Measurements from ENCODE around the gene DOCK7.
A peak's percentile ranks its signal among the peaks of the same experiment; 100 is the strongest.
"Not testable (repeated sequence)": the region's sequence is repeated elsewhere in the genome, so short reads cannot be mapped to it uniquely, and the experiment has no call there.

The DOCK7 gene

DNA sequence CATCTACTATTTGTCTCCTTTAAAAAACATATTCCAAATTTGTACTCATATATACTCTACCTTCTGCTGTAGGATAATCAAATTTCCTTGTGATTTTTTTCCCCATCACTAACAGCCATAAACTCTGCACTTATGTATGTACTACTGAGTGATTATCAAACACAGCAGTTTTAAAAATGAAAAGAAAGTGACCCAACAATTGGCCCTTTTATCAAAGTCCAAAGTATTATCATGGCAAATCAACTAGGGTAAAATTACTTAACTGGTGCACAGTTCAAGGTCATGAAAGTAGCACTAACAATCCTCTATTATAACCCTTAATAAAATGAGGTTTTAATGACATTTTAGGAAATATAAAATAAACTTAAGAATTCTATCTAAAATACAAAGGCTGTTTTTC lies 79.3 kb downstream of the DOCK7 start:
- no peak for DNase-seq

- DNase-seq = no peak
Measured at GRCh38 chr1:62601457-62601856, 86.7 kb downstream of the DOCK7 start.

DNA sequence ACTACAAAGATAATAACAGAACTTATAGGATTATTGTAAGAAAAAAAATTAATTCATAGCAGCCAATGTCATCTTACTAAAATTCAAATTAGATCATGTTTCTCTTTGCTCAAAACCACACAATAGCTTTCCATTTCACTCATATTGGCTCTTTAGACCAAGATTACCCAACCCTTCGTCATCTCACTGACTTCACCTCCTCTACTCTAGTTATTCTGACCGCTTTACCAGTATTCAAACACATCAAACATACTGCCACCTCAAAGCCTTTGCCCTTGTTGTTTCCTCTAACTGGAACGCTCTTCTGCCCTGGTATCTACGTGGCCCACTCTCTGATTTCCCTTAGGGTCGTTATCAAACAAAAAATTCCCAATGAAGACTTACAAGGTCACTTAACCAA lies 89.1 kb downstream of the DOCK7 start:
- no peak for DNase-seq

DNA sequence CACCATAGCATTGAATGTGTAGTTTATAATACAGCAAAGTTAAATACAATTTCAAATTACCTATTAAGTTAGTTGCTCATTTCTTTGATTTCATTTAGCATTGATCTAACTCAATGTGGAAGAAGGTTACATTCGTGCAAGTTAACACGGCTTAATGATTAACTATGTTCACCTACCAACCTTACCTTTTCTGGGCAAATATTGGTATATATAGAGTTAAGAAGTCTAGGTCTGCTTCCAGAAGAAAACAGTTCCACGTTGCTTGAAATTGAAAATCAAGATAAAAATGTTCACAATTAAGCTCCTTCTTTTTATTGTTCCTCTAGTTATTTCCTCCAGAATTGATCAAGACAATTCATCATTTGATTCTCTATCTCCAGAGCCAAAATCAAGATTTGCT lies 90.9 kb downstream of the DOCK7 start, which contains the start of gene ANGPTL3:
Gene ANGPTL3, plus strand, starts transcription at position 240 of the 400 bp plus-strand sequence. Its CDS starts 47 bp downstream, at position 287.
- DNase-seq = no peak

GRCh38 chr1:62595647-62596046 lies 92.5 kb downstream of the DOCK7 start:
- DNase-seq = no peak

GRCh38 chr1:62593825-62594394 lies 94.3 kb downstream of the DOCK7 start:
- DNase-seq = no peak

GRCh38 chr1:62590970-62591368 lies 97.2 kb downstream of the DOCK7 start:
- DNase-seq = no peak

DNA sequence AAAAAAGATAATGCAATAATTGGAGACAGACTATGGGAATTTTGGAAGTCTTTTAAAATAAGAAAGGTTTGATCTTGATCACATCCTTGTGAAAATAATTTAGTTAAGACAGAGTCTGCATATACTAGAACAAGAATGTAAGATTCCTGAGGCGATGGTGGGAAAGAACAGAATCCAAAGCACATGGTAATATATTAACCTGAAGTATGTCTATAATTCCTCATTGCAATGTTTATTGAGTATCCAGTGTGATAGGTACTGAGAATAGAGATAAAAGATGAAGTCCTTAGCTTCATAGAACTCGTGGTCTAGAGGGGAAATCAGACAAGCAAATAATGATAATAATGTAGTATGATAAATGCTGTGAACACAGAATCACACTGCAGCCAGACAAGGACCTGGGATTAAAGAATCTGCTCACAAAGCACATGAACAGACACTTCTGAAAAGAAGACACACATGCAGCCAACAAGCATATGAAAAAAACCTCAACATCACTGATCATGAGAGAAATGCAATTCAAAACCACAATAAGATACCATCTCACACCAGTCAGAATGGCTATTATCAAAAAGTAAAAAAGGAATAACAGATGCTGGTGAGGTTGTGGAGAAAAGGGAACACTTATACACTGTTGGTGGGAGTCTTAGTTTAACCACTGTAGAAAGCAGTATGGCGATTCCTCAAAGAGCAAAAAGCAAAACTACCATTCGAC lies 97.8 kb downstream of the DOCK7 start:
- no peak for DNase-seq

DNA sequence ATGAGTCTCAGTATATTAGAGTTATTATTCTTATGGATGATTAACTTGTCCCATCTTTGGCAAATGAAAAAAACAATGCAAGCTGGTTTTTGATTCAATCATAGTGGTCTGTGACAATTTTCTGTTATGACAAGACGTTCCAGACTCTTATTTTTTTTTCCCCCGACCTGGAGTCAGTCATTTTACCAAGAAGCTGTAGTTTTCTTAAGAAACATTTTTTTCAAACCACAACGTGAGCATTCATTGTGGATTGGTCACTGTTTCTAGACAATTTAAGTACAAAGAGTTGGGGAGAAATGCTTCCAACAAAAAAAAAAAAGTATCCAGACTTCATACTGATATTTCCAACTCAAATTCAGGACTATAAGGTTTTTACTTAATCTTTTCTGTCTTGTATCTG lies 98.9 kb downstream of the DOCK7 start:
- DNase-seq = no peak

DNA sequence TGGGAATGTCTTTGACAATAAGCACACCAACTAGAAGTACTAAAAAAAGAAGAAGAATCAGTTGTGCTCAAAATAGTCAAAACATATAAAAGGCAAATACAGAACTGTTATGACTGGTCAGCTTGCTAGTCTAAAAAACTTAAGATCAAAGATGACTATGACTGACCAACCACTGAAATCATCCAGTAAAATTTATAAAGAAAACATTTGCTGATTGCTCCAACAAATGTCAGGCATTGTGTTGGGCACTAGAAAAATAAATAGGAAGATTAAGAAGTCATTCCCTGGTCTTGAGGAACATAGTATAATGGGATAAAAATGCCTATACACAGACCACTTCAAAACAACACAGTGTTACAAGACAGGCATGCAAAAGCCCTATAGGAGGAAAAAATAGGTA lies 100.2 kb downstream of the DOCK7 start:
- no peak for DNase-seq

GRCh38 chr1:62585469-62586155 lies 102.6 kb downstream of the DOCK7 start:
- peak; percentile 19 for DNase-seq

- DNase-seq = no peak
Measured at GRCh38 chr1:62573675-62574074, 114.5 kb downstream of the DOCK7 start.

DNA sequence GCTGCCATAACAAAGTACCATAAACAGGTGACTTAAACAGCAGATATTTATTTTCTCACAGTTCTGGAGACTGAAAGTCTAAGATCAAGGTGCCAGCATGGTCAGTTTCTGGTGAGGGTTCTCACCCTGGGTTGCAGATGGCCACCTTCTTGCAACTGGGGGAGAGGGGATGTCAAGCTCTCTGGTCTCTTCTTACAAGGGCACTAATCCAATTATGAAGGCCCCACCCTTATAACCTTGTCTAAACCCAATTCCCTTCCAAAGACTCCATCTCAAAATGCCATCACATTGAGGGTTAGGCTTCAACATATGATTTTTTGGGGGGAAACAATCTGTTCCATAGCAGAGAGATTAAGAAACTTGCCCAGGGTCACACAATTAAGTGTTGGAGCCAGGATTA lies 115.7 kb downstream of the DOCK7 start:
- DNase-seq = no peak

DNA sequence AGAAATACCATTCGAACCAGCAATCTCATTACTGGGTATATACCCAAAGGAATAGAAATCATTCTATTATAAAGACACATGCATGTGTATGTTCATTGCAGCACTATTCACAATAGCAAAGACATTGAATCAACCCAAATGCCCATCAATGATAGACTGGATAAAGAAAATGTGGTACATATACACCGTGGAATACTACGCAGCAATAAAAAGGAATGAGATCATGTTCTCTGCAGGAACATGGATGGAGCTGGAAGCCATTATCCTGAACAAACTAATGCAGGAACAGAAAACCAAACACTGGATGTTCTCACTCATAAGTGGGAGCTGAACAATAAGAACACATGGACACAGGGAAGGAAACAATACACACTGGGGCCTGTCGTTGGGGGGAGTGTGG lies 116.7 kb downstream of the DOCK7 start:
- DNase-seq = not testable (repeated sequence)

- not testable (repeated sequence) for DNase-seq
Measured at GRCh38 chr1:62567926-62568325, 120.3 kb downstream of the DOCK7 start.

GRCh38 chr1:62567182-62567581 lies 121.0 kb downstream of the DOCK7 start:
- not testable (repeated sequence) for DNase-seq

DNA sequence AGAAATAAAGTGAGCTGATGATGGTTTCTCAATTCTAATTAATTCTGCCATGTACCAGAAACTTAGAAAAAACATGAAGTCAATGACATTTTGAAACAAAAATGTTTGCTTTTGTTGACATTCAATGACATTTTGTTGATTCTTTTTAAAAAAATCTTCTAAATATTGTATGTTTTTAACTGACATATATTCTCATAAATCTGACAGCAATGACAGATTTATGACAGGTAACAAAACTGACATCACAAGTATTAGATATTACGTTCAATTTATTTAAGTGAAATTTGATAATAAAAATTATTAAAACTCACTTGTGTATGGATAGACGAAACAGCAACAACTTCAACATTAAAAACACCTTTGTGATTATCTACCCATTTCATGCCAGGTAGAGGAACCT lies 126.9 kb downstream of the DOCK7 start:
- DNase-seq = no peak

DNA sequence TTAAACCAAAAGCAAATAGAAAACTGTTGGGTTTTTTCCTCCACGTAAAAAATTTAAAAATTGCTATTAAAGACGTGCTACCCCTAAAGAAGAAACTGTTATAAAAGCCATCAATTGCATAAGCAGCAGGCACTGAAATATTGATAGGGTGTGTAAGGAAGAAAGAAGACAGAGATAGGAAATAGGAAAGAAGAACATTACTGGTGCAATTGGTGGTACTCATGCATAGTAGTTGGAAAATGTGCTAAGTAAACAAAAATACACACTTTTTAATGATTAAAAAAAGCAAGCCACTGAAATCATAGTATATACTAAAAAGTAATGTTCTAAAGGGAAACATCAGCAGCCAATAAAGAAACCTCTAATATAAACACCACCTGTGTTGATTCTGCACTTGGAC lies 143.6 kb downstream of the DOCK7 start:
- no peak for DNase-seq

DNA sequence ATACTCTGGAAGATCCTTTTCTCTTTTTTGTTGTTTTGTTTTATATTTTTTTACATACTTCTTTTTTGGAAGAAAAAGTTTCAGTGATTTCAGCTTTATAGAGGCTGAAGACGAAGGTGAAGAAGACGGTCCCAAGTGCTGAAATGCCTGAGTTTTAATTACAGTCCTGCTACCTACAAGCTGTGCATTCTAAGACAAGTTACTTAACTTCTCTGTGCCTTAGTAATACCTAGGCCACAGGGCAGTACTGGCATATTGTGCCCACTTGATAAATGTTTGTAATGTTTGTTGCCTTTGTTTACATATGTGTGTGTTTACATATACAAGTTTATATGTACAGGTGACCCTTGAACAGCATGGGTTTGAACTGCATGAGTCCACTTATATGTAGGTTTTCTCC lies 147.1 kb downstream of the DOCK7 start:
- no peak for DNase-seq

DNA sequence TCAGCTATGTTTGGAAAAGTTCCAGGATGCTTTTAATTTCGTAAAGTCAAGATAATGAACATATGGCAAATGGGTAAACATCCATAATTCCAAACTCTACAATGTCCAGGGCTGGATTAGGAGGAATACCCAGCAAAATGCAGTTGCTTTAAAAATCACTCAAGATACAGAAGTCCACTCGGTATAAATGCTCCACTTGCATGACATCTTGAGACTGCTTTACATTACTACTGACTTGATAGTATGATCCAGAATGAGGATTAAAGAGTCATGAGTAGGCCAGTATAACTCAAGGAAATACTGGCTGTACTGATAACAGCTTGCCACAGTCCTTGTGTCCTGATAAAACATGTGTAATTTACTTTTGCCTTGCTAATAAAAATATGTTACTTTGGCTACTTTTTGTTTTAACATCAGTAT lies 149.1 kb downstream of the DOCK7 start:
- no peak for DNase-seq

DNA sequence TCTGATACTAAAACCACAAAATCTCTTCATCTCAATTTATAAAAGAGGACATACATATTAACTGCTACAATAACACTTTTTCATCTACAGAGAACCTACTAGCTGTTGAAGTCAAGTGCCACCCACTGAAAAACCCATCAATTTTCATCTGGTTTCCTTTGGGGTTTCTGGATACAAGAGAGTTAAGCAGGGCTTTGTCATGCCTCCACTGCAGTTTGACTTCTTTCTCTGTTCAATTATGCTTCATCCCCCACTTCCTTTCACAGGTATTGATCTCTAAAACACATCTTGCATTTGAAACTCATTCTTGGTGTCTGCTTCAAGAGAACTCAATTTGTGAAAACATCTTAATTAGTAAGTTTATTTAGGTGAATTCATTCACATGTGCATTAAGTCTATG lies 151.3 kb downstream of the DOCK7 start:
- DNase-seq = no peak

GRCh38 chr1:62530516-62531154 lies 157.6 kb downstream of the DOCK7 start:
- DNase-seq = peak; percentile 36

GRCh38 chr1:62529227-62529626 lies 159.0 kb downstream of the DOCK7 start:
- DNase-seq = no peak

DNA sequence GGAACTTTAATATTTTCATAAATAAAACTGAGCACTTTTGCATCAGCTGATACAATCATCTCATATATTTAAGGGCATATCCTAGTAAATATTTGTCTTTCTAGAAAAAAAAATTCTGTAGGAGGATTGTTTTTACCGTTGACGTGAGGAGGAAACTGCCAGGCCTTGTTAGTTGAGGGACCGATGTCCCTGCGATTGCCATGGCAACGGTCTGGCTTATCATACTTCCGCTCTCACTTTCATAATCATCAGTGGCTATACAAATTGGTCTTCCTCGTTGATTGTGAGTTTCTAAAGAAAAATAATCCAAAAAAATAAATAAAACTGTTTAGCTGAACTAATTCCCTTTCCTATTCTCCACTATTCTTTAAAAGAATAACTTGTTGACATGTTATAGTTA lies 160.2 kb downstream of the DOCK7 start:
- no peak for DNase-seq
